GM18870 (cell line): ENCODE measurements around the gene AMIGO3.

Experiments used
- ATAC-seq: cut with Tn5 transposase; IDR thresholded peaks from one replicate; pipeline ENCODE4 v1.9.1; 2021; ENCODE audit warnings: moderate library complexity; ENCODE audit not compliant: unreplicated experiment

AMIGO3 gene

DNA sequence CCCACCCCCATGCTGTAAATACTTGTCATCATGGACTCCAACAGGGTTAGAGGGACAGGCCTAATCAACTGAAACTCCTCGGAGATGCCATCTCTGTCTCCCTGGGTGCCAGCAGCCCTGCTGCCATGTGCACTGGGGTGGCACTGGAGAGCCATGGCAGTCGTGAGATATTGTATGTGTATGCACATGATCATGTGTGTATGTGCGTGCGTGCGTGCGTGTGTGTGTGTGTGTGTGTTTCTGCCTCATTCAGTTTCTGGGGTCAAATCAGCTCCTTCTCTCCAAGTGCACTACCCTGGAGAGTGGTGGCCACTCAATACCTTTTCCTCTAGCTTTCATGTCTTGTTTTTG lies 48.6 kb downstream of the AMIGO3 start:
- ATAC-seq, result no peak

DNA sequence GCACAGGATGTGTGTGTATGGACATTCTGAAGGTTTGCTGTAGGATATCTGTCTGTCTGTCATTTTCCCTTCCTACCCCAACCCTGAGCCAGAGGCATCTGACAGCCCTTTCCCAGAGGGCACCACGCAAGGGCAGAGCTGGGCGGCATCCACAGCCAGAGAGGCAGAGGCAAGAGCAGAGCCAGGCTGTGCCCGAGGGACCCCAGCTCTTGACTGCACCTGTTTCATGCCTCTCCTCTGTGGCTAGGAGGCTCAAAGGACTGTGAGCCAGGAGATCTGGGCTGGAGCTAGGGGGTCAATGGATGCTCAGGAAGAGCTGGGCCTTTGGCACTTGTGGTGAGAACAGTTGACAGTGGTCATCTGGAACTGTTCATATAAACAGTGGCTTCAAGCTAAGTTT lies 50.1 kb downstream of the AMIGO3 start:
- no peak for ATAC-seq

DNA sequence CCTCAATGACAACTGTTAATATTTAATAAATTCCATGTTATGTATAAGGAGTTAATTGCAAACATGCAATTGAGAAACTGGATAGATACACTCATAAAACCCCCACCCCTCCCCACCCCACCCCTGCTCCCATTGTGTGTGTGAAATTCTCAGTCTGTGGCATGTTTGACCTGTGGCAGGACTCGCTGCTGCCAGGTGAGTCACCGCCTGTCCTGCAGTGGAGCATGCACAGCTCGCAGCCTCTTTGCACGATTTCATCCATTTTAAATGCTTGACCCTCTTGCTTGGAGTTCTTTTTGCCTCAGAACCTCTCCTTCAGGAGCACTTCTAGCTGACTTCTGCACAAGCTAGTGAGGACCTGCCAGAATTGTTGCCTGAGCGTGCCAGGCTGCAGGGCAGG lies 50.6 kb downstream of the AMIGO3 start:
- no peak for ATAC-seq

DNA sequence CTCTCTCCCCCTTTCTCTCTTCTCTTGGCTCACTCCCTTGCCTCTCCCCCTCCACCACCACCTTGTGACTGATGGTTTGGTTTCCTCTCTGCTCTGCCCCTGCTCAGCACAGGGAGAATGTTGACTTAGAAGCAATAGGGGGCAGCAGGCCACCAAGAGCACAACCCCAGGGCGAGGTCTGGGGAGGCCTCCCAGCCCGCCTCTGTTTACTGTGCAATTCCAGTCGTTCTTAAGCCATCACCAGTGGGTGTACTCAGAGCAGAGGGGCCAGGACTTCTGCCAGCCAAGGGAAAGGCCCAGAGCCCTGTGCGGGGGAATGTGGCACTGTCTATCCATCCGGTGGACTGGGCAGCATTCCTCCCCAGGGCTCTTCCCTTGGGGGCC lies 51.1 kb downstream of the AMIGO3 start:
- ATAC-seq, result no peak

DNA sequence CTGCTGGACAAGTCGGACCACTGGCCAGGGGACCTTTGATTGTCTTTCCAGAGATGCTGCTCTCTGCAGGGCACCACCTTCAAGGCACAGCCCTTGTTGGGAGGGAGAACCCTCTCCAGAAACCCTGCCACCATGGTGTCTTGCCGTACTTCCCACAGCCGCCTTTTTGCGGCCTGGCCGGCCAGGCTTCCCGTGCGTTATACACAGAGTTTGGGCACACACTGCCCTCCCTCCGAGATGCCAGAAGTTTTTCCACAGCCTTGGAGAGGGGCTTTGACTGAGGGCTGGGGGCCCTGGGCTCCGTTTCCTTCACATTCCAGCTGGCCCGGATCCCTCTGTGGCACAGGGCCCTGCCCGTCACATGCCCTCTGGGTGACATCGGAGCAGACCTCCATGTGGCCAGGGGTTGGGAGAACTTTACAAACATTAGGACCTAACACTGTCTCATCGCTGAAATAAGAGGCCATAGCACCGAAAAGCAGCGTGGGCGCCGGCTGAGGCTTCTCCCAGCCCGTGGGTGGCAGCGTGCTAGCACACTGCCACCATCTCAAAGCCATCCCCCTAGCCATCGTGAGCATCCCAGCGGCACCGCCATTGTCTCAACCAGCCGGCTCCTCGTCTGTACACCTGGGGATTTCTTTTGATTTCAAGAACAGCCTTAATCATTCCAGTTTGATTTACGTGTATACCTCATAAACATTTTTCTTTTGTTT lies 51.6 kb downstream of the AMIGO3 start:
- ATAC-seq, result no peak
